Measurements from ENCODE around the gene PCSK6.
"Not testable (repeated sequence)": the region's sequence is repeated elsewhere in the genome, so short reads cannot be mapped to it uniquely, and the experiment has no call there.

Gene PCSK6

DNA sequence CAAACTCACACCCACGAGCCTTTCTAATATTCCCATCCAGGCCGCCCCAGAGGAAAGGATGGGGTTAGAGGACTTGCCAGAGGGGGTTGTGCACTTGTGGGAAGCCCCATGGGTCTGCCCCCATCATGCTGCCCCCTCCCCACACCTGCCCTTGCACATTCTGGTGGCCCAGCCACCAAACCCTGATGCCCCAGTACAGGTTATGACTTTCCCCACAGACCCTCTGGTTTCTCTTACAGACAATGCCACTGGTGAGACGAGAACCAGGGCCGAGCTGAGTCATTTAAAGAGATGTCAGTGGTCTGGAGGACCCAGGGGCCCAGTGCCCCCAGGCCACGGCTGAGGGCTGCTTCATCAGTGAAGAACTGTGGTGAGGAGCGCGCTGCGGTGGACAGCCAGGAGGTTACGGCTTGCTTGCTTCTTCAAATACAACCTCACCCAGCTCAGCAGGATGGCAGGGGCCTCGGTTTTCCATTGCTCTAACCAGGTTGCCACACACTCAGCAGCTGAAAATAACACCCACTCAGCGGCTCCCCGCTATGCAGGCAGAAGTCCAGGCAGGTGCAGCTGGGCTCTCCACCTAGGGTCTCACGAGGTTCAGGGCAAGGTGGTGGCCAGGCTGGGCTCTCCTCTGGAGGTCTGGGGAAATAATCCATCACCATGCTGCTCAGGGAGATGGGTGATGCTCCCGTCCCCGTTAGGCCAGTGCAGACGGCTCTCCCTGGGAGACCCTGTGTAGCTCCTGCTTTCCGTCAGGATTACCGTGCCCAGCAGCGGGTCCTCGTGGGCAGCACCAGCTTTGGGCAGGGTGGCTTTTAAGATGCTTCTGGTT lies 180.7 kb downstream of the PCSK6 start:
- DNase-seq (ENCODE audit: low read depth in 2 of 2): no peak

GRCh38 chr15:101307897-101308603 lies 181.5 kb downstream of the PCSK6 start:
- DNase-seq (ENCODE audit: low read depth in 2 of 2): no peak

GRCh38 chr15:101307048-101307896 lies 182.2 kb downstream of the PCSK6 start:
- no peak for DNase-seq (ENCODE audit: low read depth in 2 of 2)

DNA sequence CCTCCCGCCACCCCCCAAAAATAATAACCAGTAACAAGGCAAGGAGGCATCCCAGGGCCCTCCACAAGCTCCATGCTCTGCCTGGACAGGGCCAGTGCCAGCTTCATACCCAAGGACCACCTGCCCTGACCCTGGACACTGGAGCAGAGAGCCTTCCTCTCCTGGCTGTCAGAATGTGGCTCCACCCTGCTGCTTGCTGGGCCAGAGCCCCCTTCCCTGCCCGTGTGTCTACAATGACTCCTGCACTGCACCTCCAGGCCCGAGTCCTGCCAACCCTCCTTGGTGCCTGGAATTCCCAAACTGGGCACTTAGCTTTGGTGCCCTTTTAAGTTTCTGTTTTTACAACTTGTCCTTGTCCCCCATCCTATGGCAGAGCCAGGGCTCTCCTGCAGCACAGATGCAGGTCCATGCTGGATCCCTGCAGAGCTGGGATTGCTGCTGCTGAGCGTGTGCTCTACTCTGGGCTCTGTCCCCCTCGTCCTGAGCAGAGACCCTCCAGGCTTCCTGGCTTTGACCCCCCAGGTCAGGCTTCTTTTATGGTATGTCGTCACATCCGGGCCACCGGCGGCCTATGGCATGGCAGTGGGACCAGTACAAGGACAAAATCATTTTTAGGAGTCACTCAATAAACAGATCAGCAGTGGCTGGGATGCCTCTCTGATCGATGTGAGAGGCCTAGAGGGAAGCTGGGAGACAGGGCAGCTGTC lies 183.0 kb downstream of the PCSK6 start:
- DNase-seq (ENCODE audit: low read depth in 2 of 2): no peak

GRCh38 chr15:101305820-101306255 lies 183.7 kb downstream of the PCSK6 start:
- no peak for DNase-seq (ENCODE audit: low read depth in 2 of 2)

DNA sequence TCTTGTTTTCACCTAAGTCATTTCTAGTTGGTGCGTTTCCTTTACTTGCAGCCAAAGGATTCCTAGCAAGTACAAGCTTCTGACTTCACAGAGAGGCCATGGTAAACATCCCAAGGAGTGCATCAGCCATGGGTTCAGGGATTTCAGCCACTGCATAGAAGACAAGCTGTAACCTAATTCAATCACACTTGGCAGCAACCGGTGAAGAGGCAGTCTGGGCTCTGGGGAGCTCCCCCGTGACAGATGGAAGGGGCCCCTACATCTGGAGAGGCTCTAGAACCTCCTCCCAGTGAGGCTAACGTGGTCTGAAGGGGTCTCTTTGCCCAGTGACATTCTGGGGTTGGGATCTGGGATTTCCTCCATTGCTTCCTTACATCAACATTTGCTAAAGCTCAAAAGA lies 186.1 kb downstream of the PCSK6 start:
- DNase-seq (ENCODE audit: low read depth in 2 of 2): no peak

- no peak for DNase-seq (ENCODE audit: low read depth in 2 of 2)
These were observed 192.8 kb downstream of the PCSK6 start for GRCh38 chr15:101296418-101297405.

GRCh38 chr15:101295607-101296161 lies 193.8 kb downstream of the PCSK6 start:
- DNase-seq (ENCODE audit: low read depth in 2 of 2): no peak

- peak; percentile 95 to 96 for DNase-seq (ENCODE audit: low read depth in 2 of 2)
These were observed 194.5 kb downstream of the PCSK6 start, which contains the start of gene SNRPA1 for GRCh38 chr15:101294731-101295606. Gene SNRPA1 (minus strand): TSS chr15:101295248. CDS start chr15:101295178, 70 bp downstream.

DNA sequence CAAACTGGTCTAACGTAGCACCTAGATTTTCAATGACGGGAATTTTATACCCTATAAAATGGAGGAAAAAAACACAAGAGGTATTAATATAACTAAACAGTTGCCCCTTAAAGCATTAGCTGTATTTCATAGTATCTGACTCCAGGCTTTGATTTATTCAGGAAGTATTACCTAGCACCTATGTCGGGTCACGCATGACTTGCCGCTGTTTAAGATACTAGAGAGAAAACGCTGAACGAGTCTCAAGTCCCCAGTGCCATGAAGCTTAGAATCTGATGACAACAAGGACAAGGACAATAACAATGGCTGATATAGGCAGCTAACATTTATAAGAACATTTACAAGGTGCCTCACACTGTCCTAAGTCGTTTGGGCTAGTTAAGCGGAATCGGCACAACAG lies 196.4 kb downstream of the PCSK6 start:
- no peak for DNase-seq (ENCODE audit: low read depth in 2 of 2)

DNA sequence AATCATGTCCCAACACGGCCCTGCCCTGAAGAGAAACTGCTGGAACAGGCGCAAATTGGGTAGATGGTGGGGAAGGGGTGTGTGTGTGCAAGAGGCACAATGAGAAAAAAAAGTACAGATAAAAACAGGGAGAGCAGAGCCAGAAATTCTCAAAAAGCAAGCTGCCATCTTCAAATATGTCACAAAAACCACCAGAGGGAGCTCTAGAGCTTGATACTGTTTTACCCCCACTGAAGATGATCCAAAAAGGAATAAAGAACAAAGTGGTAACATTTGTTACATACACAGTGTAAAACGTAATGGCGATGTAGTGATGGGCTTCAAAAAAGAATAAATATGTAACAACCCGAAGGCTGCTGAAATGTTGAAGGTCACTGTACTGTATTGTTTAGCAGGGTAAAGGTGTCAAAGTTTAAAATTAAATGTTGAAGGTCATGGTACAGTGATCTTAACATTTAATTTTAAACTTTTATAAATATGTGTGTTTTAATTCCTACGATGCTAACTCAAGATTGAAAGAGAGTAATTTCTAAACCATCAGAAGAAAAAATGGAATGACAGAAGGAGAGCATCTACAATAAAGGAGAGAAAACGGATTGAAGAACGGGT lies 200.5 kb downstream of the PCSK6 start:
- DNase-seq (ENCODE audit: low read depth in 2 of 2): no peak

GRCh38 chr15:101287342-101287741 lies 202.2 kb downstream of the PCSK6 start:
- not testable (repeated sequence) for DNase-seq (ENCODE audit: low read depth in 2 of 2)

GRCh38 chr15:101286471-101287114 lies 202.9 kb downstream of the PCSK6 start:
- DNase-seq (ENCODE audit: low read depth in 2 of 2): no peak

DNA sequence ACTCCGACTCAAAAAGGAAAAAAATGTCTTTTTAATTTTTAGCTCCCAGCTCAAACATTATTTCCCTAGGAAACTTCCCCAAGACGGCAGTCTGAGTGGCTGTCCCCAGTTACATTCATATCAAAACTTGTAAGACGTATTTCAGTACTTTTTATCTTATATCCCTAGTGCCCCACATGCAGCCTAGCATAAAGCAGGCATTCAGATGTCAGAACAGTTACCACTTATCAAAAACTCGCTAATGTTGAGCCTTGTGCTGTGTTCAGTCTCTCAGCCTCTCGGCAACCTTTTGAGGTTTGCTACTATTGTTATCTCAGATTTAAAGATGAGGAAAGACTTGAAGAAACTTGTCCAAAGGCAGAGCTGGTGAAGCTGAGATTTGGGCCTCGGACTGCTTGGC lies 205.6 kb downstream of the PCSK6 start:
- DNase-seq (ENCODE audit: low read depth in 2 of 2): no peak

GRCh38 chr15:101280007-101280406 lies 209.5 kb downstream of the PCSK6 start:
- DNase-seq (ENCODE audit: low read depth in 2 of 2): no peak

DNA sequence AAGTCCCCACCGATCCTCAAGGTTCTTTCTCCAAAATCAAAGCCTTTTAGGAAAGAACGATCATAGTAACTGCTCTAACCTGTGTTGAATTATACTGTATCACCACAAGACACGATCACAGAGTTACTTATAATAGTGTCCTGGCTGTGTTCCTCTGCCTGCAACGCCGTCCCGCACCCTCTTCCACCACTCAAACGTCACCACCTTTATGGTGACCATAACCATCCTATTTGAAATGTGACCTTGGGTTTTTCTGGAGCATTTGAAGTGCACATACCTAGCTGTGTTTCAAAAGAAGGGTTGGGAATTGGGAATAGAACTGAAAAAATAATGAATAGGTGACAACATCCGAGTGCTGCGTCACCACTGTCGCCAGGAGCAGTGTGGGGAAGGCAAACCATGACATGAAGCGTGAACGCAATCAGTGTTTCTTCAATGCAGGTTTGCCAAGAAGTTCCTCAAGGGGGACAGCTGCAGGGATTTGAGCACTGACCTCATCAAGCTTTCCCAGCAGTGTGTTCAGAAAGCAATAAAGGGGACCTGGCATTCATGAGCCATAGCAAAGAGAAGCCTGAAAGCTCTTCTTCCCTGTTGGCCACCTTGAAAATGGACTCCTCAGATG lies 211.5 kb downstream of the PCSK6 start:
- no peak for DNase-seq (ENCODE audit: low read depth in 2 of 2)

- peak; percentile 77 to 82 for DNase-seq (ENCODE audit: low read depth in 2 of 2)
These were observed 212.3 kb downstream of the PCSK6 start, which contains the start of gene SELENOS for GRCh38 chr15:101277038-101277822. Gene SELENOS (minus strand): TSS chr15:101277485. CDS start chr15:101277417, 68 bp downstream.
